ENCODE data around the gene ZNF771.

- TF ChIP-seq POLR2A (IDR thresholded peaks at IDR 0.05; ENCODE audit: low read length) (peak; percentile 79), CHD2 (IDR thresholded peaks at IDR 0.05; ENCODE audit: low read length, partially characterized antibody) (no peak), BHLHE40 (IDR thresholded peaks at IDR 0.05; ENCODE audit: low read depth, low read length) (peak; percentile 92), CTCF (IDR thresholded peaks at IDR 0.05) (peak; percentile 40)
Observed at GRCh38 chr16:30445408-30446202, 38.2 kb downstream of the ZNF771 start, which contains the start of gene SEPHS2.
